HCT116 (cell line): ENCODE results near the gene FAM163B.

Experiments used
- ATF3 ChIP-seq: IDR thresholded peaks from 2 replicates; pipeline ENCODE4 v1.6.1; 2012
- CTCF ChIP-seq, 3 experiments: fragments of 200-600 bp in 1 of 3; sonication (generic) in 1 of 3; IDR thresholded peaks in 2 of 3; conservative IDR thresholded peaks in 1 of 3; 2 replicates each; pipeline ENCODE4 v1.5.1; 2012 to 2017; ENCODE audit warnings: low read depth in 2 of 3, low read length in 2 of 3, antibody characterized with exemption in 1 of 3, borderline replicate concordance in 1 of 3, control low read depth in 1 of 3, mild to moderate bottlenecking in 1 of 3, mixed read lengths in 1 of 3, mixed run types in 1 of 3, moderate library complexity in 1 of 3; ENCODE audit not compliant: insufficient read depth in 1 of 3
- ELF1 ChIP-seq: IDR thresholded peaks from 2 replicates; pipeline ENCODE4 v1.6.1; 2012; ENCODE audit warnings: low read depth, borderline replicate concordance
- POLR2A ChIP-seq: IDR thresholded peaks from 2 replicates; pipeline ENCODE4 v1.7.0; 2011; ENCODE audit warnings: borderline replicate concordance; ENCODE audit not compliant: insufficient read depth, insufficient read length; ENCODE audit errors: extremely low read depth
- REST ChIP-seq: IDR thresholded peaks from 2 replicates; pipeline ENCODE4 v1.6.1; 2012; ENCODE audit warnings: low read depth
- SIN3A ChIP-seq: IDR thresholded peaks from 2 replicates; pipeline ENCODE4 v1.6.1; 2012; ENCODE audit warnings: low read depth
- SRF ChIP-seq: IDR thresholded peaks from 2 replicates; pipeline ENCODE4 v1.6.1; 2012; ENCODE audit warnings: low read depth
- YY1 ChIP-seq: IDR thresholded peaks from 2 replicates; pipeline ENCODE4 v1.6.1; 2011; ENCODE audit warnings: low read length, low read depth, moderate library complexity, mild to moderate bottlenecking; ENCODE audit not compliant: insufficient replicate concordance; ENCODE audit errors: extremely low read depth
- ZBTB33 ChIP-seq: IDR thresholded peaks from 2 replicates; pipeline ENCODE4 v1.6.1; 2011; ENCODE audit warnings: mild to moderate bottlenecking, low read length, moderate library complexity; ENCODE audit not compliant: insufficient replicate concordance; ENCODE audit errors: extremely low read depth

GRCh38 chr9:133636902-133637301 is 27.7 kb upstream of the FAM163B start:
- TF ChIP-seq ATF3 (no peak), CTCF (IDR thresholded peaks at IDR 0.05 in 2 of 3, conservative IDR thresholded peaks at IDR 0.05 in 1 of 3; ENCODE audit: borderline replicate concordance in 1 of 3, insufficient read depth in 1 of 3, low read depth in 2 of 3, low read length in 2 of 3) (no peak), ELF1 (no peak), YY1 (no peak), POLR2A (no peak), SIN3A (no peak), REST (no peak), SRF (no peak), ZBTB33 (no peak)
